HG03378 (cell line): ENCODE results near the gene BCAS3.
"Not testable (repeated sequence)": the region's sequence is repeated elsewhere in the genome, so short reads cannot be mapped to it uniquely, and the experiment has no call there.

Experiments used
- ATAC-seq: cut with Tn5 transposase; IDR thresholded peaks from one replicate; pipeline ENCODE4 v1.9.1; 2021; ENCODE audit warnings: mild to moderate bottlenecking, moderate library complexity; ENCODE audit not compliant: unreplicated experiment

The BCAS3 gene

DNA sequence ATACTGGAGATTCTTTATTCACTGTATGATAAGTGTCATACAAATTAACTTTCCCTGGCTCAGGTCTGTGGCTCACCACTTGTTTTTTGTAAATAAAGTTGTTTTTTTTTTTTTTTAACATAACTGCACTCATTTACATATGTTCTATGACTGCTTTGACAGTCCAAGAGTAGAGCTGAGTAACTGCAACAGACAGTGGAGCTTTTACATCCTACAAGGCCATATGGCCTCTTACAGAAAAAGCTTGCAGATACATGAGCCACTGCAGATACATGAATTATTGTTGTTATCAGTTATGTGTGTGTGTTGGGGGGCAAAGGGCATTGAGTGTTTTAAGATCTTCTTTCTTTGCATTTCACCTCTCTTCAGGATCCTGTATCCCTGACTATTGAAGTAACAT lies 311.7 kb downstream of the BCAS3 start:
- ATAC-seq: no peak

DNA sequence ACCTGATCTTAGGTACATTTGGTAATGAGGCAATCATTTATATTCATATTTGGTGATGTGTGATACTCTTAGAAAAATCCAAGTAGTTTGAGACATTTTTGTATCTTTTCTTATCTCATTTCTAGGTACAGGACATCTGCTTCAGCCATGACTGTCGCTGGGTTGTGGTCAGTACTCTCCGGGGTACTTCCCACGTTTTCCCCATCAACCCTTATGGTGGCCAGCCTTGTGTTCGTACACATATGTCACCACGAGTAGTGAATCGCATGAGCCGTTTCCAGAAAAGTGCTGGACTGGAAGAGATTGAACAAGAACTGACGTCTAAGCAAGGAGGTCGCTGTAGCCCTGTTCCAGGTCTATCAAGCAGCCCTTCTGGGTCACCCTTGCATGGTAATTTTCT lies 312.2 kb downstream of the BCAS3 start:
- ATAC-seq: no peak

DNA sequence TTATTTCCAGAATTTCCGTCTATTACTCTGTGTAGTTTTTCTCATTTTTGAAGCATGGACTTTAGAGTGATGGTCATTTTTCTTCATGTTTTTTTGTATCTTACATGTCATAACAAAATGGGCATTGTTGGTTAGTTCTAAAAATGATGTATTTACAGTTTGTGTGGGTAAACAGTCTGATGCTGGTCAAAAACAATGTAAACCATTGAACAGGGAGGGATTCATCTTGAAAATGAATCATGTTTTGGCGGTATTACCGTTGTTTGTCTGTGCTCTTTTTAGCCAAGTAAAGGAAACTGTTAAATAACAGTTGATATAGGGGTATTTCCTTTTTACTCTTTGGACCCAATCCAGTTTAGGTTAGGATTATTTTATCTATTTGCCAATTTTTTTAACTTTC lies 315.8 kb downstream of the BCAS3 start:
- no peak for ATAC-seq

DNA sequence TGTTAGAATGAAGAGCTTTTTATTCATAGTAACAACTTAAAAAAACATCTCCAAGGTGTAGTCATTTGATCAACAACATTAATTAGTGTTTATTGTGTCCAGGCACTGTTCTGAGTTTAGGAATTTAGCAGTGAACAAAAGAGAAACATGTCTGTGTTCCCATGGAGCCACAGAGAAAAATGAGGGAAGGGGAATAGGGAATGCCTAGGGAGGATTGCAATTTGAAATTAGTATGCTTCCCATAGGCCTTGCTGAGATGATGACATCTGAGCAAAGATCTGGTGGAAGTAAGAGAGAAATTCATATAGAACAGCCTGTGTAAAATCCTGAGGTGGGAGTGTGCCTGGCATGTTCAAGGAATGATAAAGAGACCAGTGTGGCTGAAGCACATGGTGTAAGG lies 318.0 kb downstream of the BCAS3 start:
- no peak for ATAC-seq

DNA sequence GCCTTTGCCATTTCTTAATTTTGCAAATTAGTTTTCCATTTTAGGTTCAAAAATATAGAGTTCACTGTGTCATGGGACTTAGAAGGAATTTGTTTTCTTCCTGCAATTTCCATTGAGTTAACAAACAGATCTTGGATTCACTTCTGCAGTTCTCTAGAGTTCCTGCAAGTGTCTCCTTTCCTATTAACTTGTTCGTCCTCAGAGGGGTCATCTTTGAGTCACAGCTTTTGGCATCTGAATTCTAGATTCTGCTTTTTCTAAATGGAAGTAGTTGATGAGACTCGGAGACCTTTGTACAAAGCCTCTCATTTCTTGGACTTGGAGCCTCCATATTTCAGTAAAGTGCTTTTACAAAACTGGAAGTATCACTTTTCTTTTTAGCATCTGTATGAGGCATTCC lies 323.3 kb downstream of the BCAS3 start:
- ATAC-seq: no peak

DNA sequence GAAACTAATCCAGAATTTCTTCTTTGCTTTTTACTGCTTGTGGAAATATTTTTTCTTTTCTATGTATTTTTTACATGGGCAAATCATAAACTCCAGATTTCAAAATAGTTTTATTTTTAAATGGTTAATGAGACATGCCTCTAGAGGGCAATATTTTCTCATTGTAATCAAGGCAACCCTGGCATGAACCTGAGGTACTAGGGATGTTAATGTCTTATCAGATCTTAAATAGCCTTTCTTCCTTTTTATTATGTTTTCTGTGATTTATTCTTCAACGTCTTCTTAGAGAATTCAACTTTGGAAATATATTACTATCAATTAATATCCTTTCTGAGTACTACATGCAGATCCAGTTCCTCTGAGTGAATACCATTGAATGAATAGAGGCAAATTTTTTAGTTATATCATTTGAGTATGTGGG lies 324.7 kb downstream of the BCAS3 start:
- no peak for ATAC-seq

DNA sequence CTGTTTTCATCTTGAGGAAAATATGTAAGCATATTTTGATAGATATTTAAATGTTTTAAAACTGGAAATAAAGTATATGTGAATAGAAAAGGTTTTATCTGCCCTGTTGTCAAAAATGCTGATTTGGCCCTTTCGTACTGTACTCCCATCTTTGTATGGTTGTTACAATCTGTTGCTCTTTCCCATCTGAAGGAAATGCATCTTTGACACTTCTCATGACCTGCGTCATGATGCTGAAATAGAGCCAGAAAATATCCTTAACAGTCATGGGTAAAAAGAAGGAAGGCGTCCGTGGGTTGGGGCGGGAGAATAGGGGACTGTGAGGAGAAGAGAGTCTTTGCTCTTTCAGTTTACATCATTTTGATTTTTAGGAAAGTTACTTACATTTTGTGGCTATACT lies 327.7 kb downstream of the BCAS3 start:
- ATAC-seq: no peak

DNA sequence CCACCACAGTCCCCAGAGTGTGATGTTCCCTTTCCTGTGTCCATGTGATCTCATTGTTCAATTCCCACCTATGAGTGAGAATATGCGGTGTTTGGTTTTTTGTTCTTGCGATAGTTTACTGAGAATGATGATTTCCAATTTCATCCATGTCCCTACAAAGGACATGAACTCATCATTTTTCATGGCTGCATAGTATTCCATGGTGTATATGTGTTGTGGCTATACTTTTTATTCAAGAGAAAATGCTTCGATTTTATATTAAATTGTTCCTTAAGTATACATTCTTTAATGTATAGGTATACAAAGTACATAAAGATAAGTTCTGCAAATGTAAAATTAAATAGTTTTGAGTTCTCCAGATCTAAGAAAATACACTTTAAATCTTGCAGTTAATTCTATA lies 328.3 kb downstream of the BCAS3 start:
- not testable (repeated sequence) for ATAC-seq

DNA sequence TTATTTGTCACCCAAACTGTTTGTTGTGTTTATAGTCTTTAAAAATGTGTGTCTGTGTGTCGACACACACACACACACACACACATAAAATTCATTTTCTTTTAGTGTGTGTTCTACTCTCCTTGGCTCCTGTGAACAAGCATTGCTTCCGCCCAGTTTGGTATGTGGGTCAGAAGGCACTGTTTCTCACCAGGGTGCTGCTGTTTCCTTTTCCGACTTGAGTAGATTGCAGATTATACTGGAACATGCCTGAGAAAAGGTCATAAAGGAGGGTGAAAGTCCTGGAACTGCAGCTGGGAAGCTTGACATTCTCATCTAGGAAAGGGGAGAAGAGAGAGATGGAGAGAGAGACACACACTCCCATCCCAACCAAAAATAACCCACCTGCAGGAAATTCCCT lies 330.3 kb downstream of the BCAS3 start:
- ATAC-seq: no peak

DNA sequence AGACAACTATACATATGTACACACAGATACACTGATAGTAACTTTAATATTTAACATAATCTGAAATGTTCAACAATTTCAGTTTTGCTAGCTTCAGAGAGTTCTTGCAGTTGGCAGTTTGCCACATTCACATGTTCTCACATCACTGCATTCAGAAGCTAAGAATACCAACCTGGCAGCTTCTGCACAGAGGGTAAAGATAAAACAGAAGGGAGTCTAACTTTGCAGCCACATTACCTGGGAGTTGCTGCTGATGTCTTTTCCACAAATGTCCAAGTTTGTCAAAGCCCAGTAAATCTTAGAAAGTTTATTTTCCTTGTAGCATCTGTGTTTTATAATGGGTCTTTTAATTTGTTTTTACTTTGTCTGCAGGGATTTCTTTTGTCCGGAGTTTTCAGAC lies 332.0 kb downstream of the BCAS3 start:
- no peak for ATAC-seq

DNA sequence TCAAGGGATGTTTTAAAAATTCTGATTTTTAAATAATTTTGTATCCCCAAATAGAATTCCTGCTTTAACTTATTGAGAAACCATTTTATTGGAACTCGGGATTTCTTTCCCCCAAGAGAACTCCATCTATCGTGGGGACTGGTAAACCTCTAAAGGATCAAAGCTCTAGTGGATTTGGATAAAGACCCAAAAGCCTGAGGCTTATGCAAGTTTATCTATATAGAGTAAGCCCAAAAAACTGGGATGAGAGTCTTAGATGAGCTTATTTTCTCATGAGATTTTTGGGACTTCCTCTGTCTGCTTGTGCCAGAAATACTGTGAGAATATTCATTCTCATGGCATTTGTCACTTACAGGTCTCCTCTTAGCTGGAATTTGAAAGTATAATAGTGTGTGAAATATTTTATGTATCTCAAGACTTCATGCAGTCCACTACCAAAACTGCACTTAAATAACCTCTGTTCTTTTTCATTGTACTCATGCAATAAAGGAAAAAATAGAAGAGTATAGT lies 333.1 kb downstream of the BCAS3 start:
- ATAC-seq: no peak

DNA sequence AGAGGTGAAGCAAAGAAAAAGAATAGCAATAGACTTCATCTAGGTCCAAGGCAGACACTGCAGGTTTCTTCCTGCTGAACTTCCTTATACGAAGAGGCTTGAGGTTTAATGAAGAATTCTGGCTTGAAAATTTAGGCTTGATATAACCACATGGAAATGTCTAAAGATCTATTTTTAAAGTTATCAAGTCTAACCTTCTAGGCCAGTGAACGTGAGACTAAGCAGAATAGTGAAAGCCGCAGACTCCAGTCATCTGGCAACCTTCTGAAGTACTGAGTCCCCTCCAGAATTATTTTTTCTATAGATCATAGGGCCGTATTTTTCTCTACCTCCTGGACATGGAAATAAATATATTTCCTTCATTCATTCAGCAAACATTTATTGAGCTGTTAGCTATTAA lies 333.6 kb downstream of the BCAS3 start:
- no peak for ATAC-seq

DNA sequence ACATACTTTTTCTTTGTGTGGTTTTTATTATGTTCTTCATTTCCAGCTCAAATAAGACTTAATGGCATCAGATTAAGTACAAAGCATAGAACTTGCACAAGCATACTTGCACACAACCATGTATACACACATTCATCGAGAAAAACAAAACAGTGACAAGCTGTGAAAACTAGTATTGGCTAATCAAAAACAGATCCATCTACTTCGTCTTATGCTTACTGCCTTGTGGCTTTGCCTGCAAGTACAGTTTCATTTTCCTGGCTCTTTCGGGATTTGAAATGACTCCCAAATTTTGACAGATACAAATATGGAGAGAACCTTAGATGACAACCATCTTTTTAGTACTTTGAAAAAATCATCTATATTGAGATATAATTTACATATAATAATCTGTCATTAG lies 338.3 kb downstream of the BCAS3 start:
- ATAC-seq: no peak

DNA sequence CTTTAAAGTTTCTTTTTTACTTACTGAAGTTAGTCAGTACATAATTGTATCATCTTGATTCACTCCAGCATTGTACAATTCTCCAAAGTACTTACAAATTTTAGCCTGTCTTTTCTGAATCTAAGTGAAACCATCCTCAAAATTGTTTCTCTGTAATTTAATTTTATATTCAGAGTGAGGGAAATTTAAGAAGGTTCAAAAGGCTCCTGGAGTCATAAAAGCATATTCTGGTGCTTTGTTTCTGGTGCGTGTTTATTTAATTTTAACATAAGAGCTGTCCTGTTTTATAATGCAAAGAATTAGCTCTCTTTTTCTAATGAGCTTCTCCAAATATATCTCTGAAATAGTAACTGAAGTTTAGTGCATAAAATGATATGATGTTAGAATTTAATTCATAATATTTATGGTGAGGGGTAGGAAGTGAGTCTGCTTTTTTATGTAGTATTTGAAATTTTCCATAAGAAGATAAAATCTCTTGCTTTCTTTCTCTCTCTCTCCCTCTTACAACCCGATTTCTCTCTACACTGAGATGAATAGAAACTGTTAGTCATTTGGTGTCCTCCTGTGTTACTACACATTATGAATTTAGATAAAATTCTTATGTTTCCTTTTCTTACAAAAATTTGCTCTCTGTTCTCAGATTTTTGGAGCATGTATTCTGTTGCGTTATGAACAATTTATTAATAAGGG lies 339.8 kb downstream of the BCAS3 start:
- ATAC-seq: no peak

DNA sequence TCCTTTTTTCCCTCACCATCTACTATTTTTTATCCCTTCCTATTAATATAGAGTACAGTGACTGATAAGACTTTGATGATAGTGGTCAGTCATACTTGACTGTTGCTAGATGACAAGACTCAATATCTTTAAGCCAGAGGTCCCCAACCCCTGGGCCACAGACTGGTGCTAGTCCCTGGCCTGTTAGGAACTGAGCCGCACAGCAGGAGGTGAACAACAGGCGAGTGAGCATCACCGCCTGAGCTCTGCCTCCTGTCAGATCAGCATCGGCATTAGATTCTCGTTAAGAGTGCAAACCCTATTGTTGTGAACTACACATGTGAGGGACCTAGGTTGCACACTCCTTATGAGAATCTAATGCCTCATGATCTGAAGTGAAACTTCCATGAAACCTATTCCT lies 341.3 kb downstream of the BCAS3 start:
- no peak for ATAC-seq

DNA sequence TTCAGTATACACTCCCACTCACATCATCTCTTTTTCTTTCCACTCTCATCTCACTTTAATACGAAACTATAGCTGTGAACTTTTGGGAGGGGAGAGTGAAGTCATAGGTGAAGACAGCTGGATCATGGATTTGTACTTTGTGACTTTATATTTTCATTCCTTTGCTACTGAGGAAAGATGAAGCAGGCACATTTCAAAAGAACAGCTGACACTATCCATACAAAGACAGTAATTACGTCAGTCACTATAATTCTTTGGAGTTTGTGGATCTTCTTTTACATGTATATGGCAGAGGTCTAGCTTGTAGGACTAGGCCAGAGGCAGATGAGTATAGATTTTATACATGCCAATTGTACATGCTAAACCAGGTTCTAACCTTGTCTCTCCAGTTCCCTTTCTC lies 346.3 kb downstream of the BCAS3 start:
- ATAC-seq: no peak

DNA sequence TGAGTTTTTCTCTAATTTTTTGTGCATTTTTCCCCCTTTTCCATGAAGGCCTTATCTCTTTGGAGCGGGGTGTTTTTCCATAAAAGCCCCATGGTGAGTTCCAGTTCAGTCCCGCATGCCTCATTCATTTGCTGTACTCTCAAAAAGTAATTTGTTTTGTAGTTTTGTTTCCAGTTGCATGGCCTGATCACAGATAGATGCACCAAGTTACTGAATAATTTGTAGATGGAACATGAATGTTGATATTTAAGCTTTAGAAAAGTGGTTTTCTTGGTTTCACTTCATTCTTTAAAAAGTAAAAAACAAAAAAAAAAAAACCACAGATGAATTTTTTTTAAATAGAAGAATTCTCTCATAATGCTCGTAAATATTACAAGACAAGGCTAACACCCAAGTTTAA lies 349.2 kb downstream of the BCAS3 start:
- no peak for ATAC-seq

DNA sequence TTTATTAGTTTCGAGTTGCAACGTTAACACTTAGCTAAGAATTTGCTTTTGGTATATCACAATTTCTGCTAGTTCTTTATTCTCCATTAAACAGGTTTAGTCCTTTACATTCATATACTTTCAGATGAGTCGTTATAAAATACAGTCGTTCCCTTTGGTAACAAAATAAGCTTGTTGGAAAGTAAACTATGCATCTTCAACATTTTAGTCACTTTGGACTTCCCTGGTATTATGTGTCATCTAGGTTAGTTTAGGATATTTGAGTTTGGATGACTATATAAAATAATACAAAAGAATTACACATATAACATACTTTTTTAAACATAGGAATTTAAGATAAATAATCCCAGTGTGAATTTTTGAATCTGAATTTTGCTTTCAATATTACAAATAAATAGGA lies 351.5 kb downstream of the BCAS3 start:
- no peak for ATAC-seq

DNA sequence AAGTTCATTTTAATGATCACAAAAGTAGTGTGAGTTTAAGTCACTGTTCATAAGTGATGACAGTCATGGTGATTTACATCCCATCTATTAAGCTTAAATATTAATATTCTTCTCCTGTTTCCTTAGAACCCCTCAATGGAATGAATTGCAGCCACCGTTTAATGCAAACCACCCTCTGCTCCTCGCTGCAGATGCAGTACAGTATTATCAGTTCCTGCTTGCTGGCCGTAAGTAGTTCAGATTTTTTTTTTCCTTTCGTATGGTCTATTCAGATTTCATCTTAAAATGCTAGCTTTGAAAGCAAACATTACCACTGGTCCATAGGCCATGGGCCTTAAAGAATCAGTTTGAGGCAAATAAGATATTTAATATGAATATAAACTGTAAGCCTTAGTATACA lies 363.0 kb downstream of the BCAS3 start:
- no peak for ATAC-seq

DNA sequence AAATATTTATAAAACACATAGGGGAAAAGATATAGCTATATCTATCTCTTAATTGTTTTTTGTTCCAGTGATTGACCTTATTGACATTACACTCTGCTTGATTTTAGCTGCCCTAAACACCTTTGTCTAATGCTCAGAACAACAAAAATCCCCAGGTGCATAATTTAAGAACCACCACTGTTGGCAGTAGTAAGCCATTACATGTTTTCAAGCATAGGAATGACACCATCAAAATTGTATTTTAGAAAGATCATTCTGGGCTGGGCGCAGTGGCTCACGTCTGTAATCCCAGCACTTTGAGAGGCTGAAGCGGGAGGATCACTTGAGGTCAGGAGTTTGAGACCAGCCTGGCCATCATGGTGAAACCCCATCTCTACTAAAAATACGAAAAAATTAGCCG lies 364.7 kb downstream of the BCAS3 start:
- not testable (repeated sequence) for ATAC-seq

DNA sequence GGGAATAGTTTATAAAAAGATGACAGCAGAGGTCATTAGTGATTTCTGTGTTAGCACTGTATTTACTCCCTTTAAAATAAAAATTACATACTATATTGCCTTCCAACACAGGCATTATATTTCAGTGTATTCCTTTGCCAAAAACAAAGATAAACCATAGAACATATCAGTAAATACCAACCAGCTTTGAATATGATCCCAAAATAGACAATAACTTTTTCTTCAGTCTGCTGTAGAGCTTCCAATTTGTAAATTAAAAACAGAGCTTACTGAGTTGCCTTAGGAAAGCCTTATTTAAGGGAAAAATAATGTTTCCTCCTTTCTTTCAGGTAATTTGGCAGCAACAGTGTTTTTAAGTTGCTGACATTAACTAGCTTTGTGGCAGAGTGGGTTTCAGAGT lies 369.9 kb downstream of the BCAS3 start:
- ATAC-seq: no peak

DNA sequence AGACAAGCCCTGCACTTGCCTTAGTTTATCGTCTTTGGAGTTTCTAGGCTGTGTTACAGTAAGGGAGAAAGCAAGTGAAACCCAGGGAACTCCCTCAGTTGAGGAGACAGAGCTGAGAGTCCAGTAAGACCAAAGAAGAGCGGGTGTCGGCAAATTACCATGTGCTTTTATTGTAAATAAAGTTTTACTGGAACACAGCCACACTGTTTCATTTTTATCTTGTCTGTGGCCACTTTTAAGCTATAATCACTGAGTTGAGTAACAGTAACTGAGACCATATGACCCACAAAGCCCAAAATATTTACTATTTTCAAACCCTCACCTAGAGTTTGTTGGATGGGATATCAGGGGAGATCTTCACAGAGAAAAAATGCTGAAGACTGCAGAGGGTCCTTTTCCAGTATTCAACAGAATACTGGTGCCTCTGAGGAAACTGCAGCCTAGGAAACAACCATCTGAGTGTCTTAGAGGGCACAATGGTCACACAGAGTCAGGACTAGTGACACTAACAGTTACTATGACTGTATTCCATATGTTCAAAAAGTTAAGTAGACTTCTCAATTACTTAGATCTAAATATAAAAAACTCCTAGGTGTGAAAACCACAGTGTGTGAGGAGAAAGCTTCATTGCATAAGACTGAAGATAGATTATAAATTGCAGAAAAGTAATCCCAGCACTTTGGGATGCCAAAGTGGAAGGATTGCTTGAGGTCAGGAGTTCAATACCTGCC lies 370.9 kb downstream of the BCAS3 start:
- ATAC-seq: no peak

DNA sequence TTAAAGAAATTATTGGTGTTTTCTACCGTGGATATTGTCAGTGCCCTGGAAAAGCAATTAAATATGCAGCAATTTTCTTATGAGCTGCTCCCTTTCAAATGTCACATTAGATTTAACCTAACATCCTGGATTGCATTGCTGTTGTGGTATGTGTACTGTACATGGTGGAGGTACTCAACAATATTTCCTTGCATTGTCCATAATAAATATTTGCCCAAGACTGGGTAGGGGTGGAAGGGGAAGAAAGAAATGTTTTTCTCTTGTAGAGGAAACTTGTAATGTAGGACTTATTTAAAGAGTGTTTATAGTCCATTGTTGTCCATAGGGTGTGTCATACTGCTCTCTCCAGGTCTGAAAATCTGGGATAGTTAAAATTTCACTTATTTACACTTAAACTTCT lies 375.8 kb downstream of the BCAS3 start:
- ATAC-seq: no peak
